ENCODE data around the gene DHX30. TPM values are rescaled to one million over a fixed set of nuclear protein-coding genes. Genes with fewer than 3 reads are reported as not detected.

Gene DHX30
- total and polyA plus RNA-seq, 9 of the 15 experiments (the other 6 are each of a cell fraction or from before 2014, with no cell fraction given): 12.3 to 158 (median 79.0) TPM

DNA sequence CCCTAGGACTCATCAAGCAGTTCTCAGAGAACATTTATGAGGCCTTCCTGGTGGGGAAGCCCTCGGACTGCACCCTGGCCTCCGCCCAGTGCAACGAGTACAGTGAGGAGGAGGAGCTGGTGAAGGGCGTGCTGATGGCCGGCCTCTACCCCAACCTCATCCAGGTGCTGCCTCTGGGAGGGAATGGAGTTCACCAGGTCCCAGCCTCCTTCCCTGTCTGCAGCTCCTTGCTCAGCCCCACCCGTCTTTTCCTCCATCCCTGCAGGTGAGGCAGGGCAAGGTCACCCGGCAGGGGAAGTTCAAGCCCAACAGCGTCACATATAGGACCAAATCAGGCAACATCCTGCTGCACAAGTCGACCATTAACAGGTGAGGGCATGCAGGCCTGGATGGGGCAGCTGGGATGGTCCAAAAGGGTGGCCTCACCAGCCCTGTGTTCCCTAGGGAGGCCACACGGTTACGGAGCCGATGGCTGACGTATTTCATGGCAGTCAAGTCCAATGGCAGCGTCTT is 46.3 kb downstream of the DHX30 start:
- Histone ChIP-seq H3K9ac (ENCODE audit: insufficient read depth in 1 of 2, low read depth in 2 of 2, low read length in 2 of 2) (no peak overlapping the region), H3K9me3 (replicated peaks; ENCODE audit: control insufficient read depth, insufficient read depth, low read depth, low read length) (no peaks in the 10 kb centered on the region), H3K9me1 (ENCODE audit: control insufficient read depth, insufficient read depth, low read length) (no peaks in the 10 kb centered on the region), H3K27me3 (ENCODE audit: control insufficient read depth in 2 of 2, insufficient read depth in 2 of 2, low read length in 2 of 2) (no peaks in the 10 kb centered on the region), H3K27ac (ENCODE audit: extremely low read depth, low read depth, low read length) (no peak overlapping the region), H3K36me3 (ENCODE audit: control insufficient read depth, insufficient read depth, low read length) (peaks cover 91% of the 10 kb centered on the region), H3K79me2 (ENCODE audit: control insufficient read depth, insufficient read depth, low read length) (no peaks in the 10 kb centered on the region; the same call in 2 of the 3 replicates), H4K20me1 (replicated peaks; ENCODE audit: control insufficient read depth, insufficient read depth, low read length) (peaks cover 16% of the 10 kb centered on the region; the same call in 1 of the 2 replicates), H3K4me1 (replicated peaks in 1 of 2; ENCODE audit: control insufficient read depth in 2 of 2, insufficient read depth in 2 of 2, low read length in 2 of 2) (peaks cover 0 to 30% of the 10 kb centered on the region in 2 experiments; a peak in 1 of 5 replicates), H3K4me3 (no peak overlapping the region), H2AFZ (ENCODE audit: low read depth, low read length) (no peak overlapping the region), H3K4me2 (ENCODE audit: insufficient read depth, low read length) (no peak overlapping the region)
- DNase-seq (ENCODE audit: extremely low read depth in 1 of 4, low spot score in 3 of 4) (peak in 1 of 4 experiments; percentile 23), ATAC-seq (peak; percentile 2), FAIRE-seq (no peak)
- ChIA-PET POLR2A (interaction anchor here (0.6 to 2.1 kb wide), 8 partner anchors 8 to 303 kb away, joined by 3 to 13 read pairs (median 4); no protein-coding TSS in a partner anchor), CTCF (ENCODE audit: low intra/inter-chr PET ratio) (no interaction called here)
- peak; percentile 74 for TF ChIP-seq SIRT6 (IDR thresholded peaks at IDR 0.05; ENCODE audit: low read depth, low read length)
- TF ChIP-seq KLF6 (CRISPR knock-in tag; IDR thresholded peaks at IDR 0.05; ENCODE audit: borderline replicate concordance): no peak
- no peak for TF ChIP-seq EZH2 (IDR thresholded peaks at IDR 0.05; ENCODE audit: borderline replicate concordance, low read depth, low read length)
- no peak for TF ChIP-seq ZNF785 (CRISPR knock-in tag; IDR thresholded peaks at IDR 0.05)
- peak; percentile 33; the same call in 1 of the 2 replicates for TF ChIP-seq POLR2AphosphoS5 (IDR thresholded peaks at IDR 0.05; ENCODE audit: control insufficient read depth, insufficient read depth, low read depth, low read length)
- TF ChIP-seq POLR2A (conservative IDR thresholded peaks at IDR 0.05): peak; percentile 34; the same call in 1 of the 2 replicates
- TF ChIP-seq SUPT5H (IDR thresholded peaks at IDR 0.05): peak; percentile 16; the same call in 1 of the 2 replicates
- no peak for TF ChIP-seq GTF2B (IDR thresholded peaks at IDR 0.05; ENCODE audit: extremely low read depth, insufficient read length)
- TF ChIP-seq RBFOX2 (IDR thresholded peaks at IDR 0.05; ENCODE audit: low read depth, low read length): peak; percentile 37
- TF ChIP-seq CSDE1 (IDR thresholded peaks at IDR 0.05): no peak
- TF ChIP-seq BRCA1 (IDR thresholded peaks at IDR 0.05): no peak
- TF ChIP-seq BRCA1 (CRISPR knock-in tag; IDR thresholded peaks at IDR 0.05): 0 out of 2 replicates have a peak, but pooled peaks have one; percentile 63
- peak; percentile 23 for TF ChIP-seq RBM39 (optimal IDR thresholded peaks at IDR 0.05; ENCODE audit: low read depth, low read length)
- peak; percentile 35 for TF ChIP-seq SNRNP70 (optimal IDR thresholded peaks at IDR 0.05; ENCODE audit: low read depth, low read length)
- TF ChIP-seq ILF3 (IDR thresholded peaks at IDR 0.05; ENCODE audit: borderline replicate concordance): no peak
- intact Hi-C loops (cut with micrococcal nuclease) (no loop called here), in situ Hi-C loops (cut with MboI) (loop anchor here (25.0 kb wide), 1 partner anchor 1388 kb away; no protein-coding TSS in a partner anchor)
- BruUV-seq (replicated peaks): no TSS peak
- WGBS (ENCODE audit: insufficient coverage, low coverage, missing lambda C conversion rate): 91% methylated on average over 12 of the region's 14 CpGs
